ENCODE measurements around the gene FSTL4.

DNA sequence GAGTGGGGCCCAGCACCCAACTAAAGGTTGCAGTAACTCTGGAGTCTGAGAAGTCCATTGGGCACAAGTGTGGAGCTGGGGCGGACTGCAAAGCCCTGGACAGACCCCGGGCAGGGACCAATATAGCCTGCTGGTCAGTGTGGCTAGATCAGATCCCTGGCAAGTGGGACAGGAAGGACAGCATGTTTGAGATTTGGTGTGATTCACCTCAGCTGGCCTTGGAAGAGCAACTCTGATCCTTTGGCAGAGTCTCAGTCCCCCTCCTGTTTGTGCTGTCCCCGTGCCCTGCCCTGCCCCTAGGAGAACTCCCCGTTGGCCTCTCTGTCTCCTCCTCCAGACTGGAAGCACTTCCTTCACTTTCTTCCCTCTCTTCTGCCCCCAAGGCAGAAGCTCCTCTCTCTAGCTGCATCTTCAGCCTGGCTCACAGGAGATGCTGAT, 255.3 kb downstream of the FSTL4 start:
- TF ChIP-seq EP300 (IDR thresholded peaks at IDR 0.05; ENCODE audit: borderline replicate concordance in 1 of 2, low read depth in 1 of 2, low read length in 1 of 2) (no peak), NFIC (IDR thresholded peaks at IDR 0.05; ENCODE audit: borderline replicate concordance) (no peak), GATA2 (CRISPR knock-in tag; IDR thresholded peaks at IDR 0.05) (no peak), POLR2AphosphoS5 (IDR thresholded peaks at IDR 0.05; ENCODE audit: low read depth, low read length) (no peak), NRF1 (IDR thresholded peaks at IDR 0.05; ENCODE audit: low read depth, low read length) (no peak), RAD21 (IDR thresholded peaks at IDR 0.05; ENCODE audit: low read length) (no peak), YY1 (IDR thresholded peaks at IDR 0.05; ENCODE audit: low read depth) (no peak), MXI1 (IDR thresholded peaks at IDR 0.05; ENCODE audit: low read depth, low read length) (no peak), JUND (IDR thresholded peaks at IDR 0.05) (no peak)
- TF ChIP-seq, protein P1, sequence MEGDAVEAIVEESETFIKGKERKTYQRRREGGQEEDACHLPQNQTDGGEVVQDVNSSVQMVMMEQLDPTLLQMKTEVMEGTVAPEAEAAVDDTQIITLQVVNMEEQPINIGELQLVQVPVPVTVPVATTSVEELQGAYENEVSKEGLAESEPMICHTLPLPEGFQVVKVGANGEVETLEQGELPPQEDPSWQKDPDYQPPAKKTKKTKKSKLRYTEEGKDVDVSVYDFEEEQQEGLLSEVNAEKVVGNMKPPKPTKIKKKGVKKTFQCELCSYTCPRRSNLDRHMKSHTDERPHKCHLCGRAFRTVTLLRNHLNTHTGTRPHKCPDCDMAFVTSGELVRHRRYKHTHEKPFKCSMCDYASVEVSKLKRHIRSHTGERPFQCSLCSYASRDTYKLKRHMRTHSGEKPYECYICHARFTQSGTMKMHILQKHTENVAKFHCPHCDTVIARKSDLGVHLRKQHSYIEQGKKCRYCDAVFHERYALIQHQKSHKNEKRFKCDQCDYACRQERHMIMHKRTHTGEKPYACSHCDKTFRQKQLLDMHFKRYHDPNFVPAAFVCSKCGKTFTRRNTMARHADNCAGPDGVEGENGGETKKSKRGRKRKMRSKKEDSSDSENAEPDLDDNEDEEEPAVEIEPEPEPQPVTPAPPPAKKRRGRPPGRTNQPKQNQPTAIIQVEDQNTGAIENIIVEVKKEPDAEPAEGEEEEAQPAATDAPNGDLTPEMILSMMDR (IDR thresholded peaks at IDR 0.05): no peak
- TF ChIP-seq, protein P2, sequence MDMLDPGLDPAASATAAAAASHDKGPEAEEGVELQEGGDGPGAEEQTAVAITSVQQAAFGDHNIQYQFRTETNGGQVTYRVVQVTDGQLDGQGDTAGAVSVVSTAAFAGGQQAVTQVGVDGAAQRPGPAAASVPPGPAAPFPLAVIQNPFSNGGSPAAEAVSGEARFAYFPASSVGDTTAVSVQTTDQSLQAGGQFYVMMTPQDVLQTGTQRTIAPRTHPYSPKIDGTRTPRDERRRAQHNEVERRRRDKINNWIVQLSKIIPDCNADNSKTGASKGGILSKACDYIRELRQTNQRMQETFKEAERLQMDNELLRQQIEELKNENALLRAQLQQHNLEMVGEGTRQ (IDR thresholded peaks at IDR 0.05; ENCODE audit: borderline replicate concordance, low read depth, low read length): no peak

Measured in SK-N-SH (cell line).